GM21576 (cell line): ENCODE data around the gene HNRNPA0.

Experiments
- ATAC-seq: cut with Tn5 transposase; IDR thresholded peaks from one replicate; pipeline ENCODE4 v1.9.1; 2021; ENCODE audit warnings: mild to moderate bottlenecking, moderate library complexity; ENCODE audit not compliant: unreplicated experiment

HNRNPA0 gene

DNA sequence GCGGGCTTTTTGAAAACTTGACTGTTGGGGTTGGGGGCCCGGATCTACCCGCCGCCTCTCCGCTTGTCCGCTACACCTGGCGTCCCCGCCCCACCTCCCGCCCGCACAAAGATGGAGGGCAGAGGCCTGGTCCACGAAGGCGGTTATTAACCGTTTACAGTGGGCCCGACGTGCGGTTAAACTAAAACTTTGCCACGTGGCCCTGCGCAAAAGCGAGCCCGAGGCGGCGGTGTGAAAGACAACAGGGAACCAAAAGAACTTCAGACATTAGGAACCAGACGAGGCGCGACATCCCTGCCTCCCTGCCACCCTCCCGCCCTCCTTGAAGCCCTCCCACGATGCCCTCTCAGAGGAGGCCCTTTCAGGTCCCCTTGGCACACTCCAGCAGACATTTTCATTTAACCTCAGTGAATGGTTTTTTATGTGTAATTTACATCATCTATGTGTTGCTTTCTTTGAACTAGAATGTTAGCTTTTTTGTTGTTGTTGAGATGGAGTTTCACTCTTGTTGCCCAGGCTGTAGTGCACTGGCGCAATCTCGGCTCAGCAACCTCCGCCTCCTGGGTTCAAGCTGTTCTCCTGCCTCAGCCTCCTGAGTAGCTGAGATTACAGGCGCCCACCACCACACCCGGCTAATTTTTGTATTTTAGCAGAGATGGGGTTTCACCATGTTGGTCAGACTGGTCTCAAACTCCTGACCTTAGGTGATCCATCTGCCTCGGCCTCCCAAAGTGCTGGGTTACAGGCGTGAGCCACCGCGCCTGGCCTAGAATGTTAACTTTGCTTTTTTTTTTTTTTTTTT is 999 bp upstream of the HNRNPA0 start:
- no peak for ATAC-seq

DNA sequence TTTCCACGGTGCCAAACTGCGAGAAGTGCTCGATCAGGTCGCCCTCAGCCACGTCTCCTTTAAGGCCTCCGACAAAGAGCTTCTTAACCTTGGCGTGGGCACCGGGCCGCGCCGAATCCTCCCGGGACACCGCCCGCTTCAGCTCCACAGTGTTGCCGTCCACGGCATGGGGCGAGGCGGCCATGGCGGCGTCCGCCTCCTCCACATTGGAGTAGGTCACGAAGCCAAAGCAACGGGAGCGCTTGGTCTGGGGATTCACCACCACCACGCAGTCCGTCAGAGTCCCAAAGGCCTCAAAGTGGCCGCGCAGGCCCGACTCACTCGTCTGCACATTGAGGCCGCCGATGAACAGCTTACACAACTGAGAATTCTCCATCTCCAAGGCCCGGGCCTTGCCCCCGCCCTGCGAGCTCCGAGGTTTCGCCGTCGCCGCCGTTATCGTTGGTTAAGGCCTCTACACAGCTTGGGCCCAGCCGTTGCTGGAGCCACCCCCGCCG is 424 bp downstream of the HNRNPA0 start:
- peak; percentile 4 for ATAC-seq

GRCh38 chr5:137752905-137753690 is 1.1 kb downstream of the HNRNPA0 start:
- ATAC-seq = no peak

DNA sequence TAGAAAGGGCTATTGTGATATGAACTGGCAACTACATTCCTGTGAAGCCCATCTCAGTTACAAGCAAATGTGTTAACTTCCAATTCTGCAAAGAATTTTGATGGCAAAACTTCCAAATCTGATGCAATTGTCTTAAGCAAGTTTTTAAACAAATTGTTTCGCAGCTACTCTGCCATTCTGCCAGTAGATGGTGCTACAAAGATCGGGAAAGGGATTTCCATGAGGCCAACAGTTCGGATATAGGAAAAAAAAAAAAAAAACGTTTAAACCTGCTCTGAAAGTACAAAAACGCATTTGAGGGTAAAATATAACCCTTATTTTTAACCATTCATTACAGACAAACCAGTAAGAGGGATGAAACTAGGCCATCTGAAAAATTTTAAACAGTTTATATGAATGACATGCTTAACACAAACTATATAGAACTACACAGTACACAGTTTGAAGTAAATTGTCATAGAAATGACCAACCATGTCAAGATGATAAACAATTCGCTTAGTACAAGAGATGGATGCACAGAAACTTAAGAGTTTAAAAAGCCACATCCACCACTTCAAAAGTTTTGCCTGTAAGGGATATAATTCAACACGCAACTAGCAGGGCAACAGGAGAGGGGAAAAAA is 2.2 kb downstream of the HNRNPA0 start:
- ATAC-seq = no peak

GRCh38 chr5:137750436-137750835 is 3.7 kb downstream of the HNRNPA0 start:
- ATAC-seq = no peak

- no peak for ATAC-seq
Measured at GRCh38 chr5:137747848-137748247, 6.3 kb downstream of the HNRNPA0 start.

GRCh38 chr5:137743031-137743640 is 11.0 kb downstream of the HNRNPA0 start:
- peak; percentile 74 for ATAC-seq

GRCh38 chr5:137741718-137742117 is 12.4 kb downstream of the HNRNPA0 start:
- ATAC-seq = no peak

- no peak for ATAC-seq
Measured at GRCh38 chr5:137739737-137740136, 14.4 kb downstream of the HNRNPA0 start.

DNA sequence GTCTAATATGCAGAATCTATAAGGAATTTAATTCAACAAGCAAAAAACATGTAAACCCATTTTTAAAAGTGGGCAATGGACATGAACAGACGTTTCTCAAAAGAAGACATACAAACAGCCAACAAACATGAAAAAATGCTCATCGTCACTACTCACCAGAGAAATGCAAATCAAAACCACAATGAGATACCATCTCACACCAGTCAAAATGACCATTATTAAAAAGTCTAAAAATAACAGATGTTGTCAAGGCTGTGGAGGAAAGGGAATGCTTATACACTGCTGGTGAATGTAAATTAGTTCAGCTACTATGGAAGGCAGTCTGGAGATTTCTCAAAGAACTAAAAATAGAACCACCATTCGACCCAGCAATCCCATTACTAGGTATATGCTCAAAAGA is 15.2 kb downstream of the HNRNPA0 start:
- no peak for ATAC-seq

DNA sequence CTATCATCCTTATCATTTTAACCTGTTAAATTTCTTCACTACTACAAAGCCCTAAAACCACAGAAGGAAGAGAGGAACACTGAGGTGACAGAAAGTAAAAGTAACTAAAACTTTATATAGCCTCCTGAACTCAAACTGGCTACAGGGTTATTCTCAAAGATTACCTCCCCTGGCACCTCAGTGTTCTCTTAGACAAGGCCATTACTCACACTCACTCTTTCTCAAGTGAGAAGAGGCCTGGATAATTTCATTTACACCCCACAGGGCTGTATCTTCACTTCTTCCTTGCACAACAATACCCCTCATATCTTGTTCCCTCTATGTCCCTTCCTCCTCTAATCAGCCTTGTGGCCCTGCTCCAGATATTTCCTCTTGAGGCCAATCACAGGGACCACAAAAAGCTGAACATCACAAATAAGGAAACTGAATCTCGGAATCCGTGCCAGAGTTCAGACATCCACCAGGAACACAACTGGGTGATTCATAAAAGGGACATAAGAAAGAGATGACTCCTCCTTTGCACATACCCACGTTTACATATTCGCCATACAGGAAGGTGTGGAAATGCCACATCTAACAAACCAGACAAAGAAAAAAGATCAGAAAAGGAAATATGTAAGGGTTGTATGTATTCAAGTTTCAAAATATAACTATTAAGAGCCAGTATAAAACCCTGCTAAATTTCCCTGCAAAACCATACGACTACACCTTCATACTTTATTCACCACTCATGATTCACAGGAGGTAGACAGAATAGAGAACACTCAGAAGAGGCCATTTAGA is 16.6 kb downstream of the HNRNPA0 start:
- no peak for ATAC-seq

- no peak for ATAC-seq
Measured at GRCh38 chr5:137736496-137736895, 17.7 kb downstream of the HNRNPA0 start.

- peak; percentile 66 for ATAC-seq
Measured at GRCh38 chr5:137735555-137736284, 18.4 kb downstream of the HNRNPA0 start, which contains the start of gene KLHL3. Gene KLHL3, minus strand, starts transcription at chr5:137736089. Its CDS starts 443 bp downstream, at chr5:137735646.

DNA sequence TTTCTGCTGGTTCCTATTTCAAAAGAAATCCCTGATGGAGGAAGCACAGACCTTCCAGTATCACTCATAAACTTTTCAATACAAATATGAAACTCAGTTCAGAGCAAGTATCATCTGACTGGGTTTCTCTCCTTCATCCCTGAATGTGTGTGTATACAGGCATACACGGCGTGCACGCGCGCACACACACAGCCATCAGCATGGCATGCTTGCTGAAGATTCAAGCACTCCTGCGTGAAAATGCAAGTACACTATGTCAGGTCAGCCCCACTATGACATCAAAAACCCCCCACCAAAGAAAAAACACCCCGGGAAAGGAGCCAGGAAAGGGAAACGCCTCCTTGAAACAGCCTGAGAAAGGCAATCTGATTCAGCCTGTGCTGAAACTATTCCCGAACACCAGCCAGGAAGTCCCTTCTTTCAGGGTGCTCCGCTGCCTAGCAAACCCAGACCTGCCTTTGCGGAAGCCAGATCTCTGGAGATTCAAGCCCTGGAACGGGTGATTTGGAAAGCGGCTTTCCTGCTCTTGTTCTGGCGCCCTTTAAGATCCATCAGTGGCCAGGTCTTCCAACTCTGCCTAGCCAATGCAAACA is 19.1 kb downstream of the HNRNPA0 start:
- peak; percentile 17 for ATAC-seq

DNA sequence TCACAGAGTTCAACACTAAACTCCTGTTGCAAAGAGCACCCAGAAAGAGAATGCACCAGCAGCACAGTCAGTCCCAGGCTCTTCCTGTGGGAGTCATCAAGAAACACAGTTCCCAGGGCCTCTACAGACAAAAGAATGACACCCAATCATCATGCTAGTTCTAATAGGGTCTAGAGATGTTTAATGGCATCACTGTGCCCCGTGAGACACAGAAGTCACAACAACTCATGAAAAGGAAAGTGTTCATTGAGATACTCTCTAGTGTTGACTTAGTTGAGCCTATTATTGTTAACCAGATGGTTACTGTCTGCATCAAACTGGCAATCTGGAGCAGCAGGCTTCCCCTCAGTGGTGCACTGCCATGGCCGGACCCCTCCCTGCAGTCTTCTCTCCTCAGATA is 19.8 kb downstream of the HNRNPA0 start:
- no peak for ATAC-seq

DNA sequence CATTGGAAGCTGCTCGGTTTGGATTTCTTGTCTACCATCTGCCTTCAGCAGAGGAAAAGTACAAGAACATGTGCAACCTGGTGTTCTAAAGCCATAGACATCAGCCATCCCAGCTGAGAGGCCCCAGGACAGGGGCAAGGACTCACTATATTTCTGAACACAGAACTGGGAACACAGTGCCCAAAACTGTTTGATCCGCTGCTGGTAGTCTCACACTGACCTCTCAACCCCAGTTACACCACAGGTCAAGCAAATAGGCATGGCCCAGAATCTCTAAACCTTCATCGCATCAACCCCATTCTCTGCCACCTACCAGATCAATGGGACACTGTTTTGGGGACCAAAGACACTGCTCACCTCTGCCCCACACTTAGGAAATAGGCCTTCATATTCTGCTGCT is 20.2 kb downstream of the HNRNPA0 start:
- ATAC-seq = no peak

DNA sequence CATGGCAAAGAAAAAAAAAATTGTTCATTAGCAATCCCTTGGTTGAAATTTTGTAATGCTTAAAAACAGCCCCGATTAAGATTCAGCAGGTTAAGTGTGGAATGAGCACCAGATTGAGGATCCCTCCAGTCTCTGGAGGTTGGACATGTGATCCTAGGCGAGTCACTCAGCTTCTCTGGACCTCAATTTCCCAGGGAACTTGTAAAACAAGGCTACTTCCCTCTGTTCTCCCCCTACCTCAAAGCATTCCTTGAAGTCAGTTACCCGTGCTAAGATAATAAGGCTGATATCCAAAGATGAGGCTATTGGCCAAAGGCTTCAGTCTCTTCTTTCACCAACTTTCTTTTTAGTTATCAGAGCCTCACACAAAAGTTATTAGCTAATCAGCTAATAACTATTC is 21.2 kb downstream of the HNRNPA0 start:
- ATAC-seq = no peak

DNA sequence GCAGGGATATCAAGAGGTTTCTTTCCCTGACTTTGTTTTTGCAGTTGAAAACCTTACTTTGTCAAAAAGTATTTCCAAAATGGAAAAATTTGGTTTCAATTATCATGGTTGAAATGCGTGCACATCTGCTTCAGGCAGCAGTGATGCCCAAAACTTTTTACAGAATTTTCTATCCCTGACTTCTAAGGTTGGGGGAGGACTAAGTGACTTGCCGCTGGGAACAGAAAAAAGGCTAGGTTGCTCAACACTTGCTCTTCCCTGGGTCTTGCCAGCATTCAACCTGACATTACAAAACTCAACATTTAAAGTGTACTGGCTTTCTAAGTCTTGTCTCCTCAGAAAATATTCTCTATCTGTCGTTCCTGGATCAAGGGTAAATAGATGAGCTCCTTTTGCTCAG is 23.0 kb downstream of the HNRNPA0 start:
- no peak for ATAC-seq

GRCh38 chr5:137730336-137730735 is 23.8 kb downstream of the HNRNPA0 start:
- ATAC-seq = no peak
